ENCODE results near the gene COLEC12. TPM values are rescaled to one million over a fixed set of nuclear protein-coding genes. Genes with fewer than 3 reads are reported as not detected.

COLEC12 gene
- total RNA-seq, 6 experiments from 2014 or later: 0.05 to 0.21 (median 0.15) TPM; not detected in 1

DNA sequence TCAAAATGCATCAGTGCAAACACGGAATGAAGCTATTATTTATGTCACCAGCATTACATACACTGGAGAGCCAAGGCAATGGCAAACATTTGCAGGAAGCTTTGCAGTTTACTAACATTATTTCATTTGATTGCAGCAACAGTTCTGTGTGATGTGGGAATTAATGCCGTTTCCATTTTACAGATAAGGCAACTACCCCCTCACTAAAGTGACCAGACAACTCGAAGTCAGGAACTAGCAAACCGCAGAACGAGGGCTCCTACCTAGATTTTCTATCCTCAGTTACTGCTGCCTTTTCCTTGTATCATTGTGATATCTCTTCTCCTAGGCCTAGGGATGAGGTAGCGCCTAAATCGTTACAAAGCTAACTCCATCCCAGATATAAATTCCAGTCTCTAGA is 85.5 kb downstream of the COLEC12 start:
- H3K27me3 Mint-ChIP-seq (ENCODE audit: insufficient read depth): peaks cover 3% of the 10 kb centered on the region; the same call in 1 of the 2 replicates
- H3K36me3 Mint-ChIP-seq (ENCODE audit: low read depth): 0 out of 2 replicates have a peak, but pooled peaks cover 4% of the 10 kb centered on the region
- no peaks in the 10 kb centered on the region for H3K9me3 Mint-ChIP-seq
- peak overlapping the region; percentile 95 for H3K27ac Mint-ChIP-seq
- no peak for DNase-seq
- peak overlapping the region; percentile 79 for H3K4me3 Mint-ChIP-seq
- TF ChIP-seq, protein P1, sequence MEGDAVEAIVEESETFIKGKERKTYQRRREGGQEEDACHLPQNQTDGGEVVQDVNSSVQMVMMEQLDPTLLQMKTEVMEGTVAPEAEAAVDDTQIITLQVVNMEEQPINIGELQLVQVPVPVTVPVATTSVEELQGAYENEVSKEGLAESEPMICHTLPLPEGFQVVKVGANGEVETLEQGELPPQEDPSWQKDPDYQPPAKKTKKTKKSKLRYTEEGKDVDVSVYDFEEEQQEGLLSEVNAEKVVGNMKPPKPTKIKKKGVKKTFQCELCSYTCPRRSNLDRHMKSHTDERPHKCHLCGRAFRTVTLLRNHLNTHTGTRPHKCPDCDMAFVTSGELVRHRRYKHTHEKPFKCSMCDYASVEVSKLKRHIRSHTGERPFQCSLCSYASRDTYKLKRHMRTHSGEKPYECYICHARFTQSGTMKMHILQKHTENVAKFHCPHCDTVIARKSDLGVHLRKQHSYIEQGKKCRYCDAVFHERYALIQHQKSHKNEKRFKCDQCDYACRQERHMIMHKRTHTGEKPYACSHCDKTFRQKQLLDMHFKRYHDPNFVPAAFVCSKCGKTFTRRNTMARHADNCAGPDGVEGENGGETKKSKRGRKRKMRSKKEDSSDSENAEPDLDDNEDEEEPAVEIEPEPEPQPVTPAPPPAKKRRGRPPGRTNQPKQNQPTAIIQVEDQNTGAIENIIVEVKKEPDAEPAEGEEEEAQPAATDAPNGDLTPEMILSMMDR (IDR thresholded peaks at IDR 0.05): no peak
- H3K4me1 Mint-ChIP-seq (ENCODE audit: low read depth): peaks cover 61% of the 10 kb centered on the region

DNA sequence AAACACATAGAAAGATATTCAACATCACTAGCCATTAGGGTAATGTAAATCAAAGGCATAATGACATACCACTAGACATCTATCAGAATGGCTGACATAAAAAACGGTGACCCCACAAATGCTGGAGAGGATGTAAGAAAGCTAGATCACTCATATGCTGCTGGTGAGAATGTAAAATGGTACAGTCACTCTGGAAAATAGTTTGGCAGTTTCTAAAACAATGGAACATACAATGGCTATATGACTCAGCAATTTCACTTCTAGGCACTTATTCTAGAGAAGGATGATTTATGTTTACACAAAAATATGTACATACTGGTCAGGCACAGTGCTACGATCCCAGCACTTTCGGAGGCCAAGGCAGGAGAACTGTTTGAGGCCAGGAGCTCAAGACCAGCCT is 87.3 kb downstream of the COLEC12 start:
- H3K4me3 Mint-ChIP-seq: no peak overlapping the region
- peaks cover 55% of the 10 kb centered on the region for H3K4me1 Mint-ChIP-seq (ENCODE audit: low read depth)
- TF ChIP-seq, protein P1 (IDR thresholded peaks at IDR 0.05): no peak
- H3K27me3 Mint-ChIP-seq (ENCODE audit: insufficient read depth): peaks cover 3% of the 10 kb centered on the region; the same call in 1 of the 2 replicates
- H3K9me3 Mint-ChIP-seq: no peaks in the 10 kb centered on the region
- DNase-seq: no peak
- peak overlapping the region; percentile 9; the same call in 1 of the 2 replicates for H3K27ac Mint-ChIP-seq
- 0 out of 2 replicates have a peak, but pooled peaks cover 4% of the 10 kb centered on the region for H3K36me3 Mint-ChIP-seq (ENCODE audit: low read depth)

GRCh38 chr18:410047-410455 is 90.5 kb downstream of the COLEC12 start:
- Mint-ChIP-seq H3K27me3 (ENCODE audit: insufficient read depth) (peaks cover 8% of the 10 kb centered on the region), H3K4me1 (ENCODE audit: low read depth) (peaks cover 33% of the 10 kb centered on the region), H3K9me3 (peaks cover 14% of the 10 kb centered on the region), H3K36me3 (ENCODE audit: low read depth) (peaks cover 17% of the 10 kb centered on the region), H3K27ac (no peak overlapping the region), H3K4me3 (no peak overlapping the region)
- TF ChIP-seq, protein P1 (IDR thresholded peaks at IDR 0.05): no peak
- DNase-seq: no peak

DNA sequence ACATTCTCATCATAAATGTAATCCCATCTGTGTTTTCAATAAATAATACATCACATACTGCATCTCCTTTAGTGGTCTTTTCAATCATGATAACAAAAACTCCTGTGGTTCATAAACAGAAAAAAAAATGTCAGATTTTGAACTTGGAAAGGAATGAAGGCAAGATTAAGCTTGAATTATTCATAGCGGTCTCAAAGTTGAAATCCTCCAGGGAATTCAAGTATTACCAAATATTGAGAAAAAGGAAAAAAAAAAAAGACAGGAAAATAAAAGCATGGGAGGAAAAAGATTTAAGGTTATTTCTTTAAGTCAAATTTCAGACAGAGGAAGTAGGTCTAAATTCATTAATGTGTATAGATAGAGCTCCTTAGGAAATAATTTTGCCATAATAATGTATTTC is 92.1 kb downstream of the COLEC12 start:
- TF ChIP-seq, protein P1 (IDR thresholded peaks at IDR 0.05): no peak
- H3K36me3 Mint-ChIP-seq (ENCODE audit: low read depth): peaks cover 24% of the 10 kb centered on the region
- no peak overlapping the region for H3K27ac Mint-ChIP-seq
- H3K4me1 Mint-ChIP-seq (ENCODE audit: low read depth): peaks cover 20% of the 10 kb centered on the region
- peaks cover 25% of the 10 kb centered on the region for H3K9me3 Mint-ChIP-seq
- H3K27me3 Mint-ChIP-seq (ENCODE audit: insufficient read depth): peaks cover 11% of the 10 kb centered on the region
- no peak overlapping the region for H3K4me3 Mint-ChIP-seq
- no peak for DNase-seq

- no peak overlapping the region for H3K27ac Mint-ChIP-seq
- peaks cover 14% of the 10 kb centered on the region for H3K4me1 Mint-ChIP-seq (ENCODE audit: low read depth)
- no peak for DNase-seq
- H3K9me3 Mint-ChIP-seq: peaks cover 25% of the 10 kb centered on the region
- H3K4me3 Mint-ChIP-seq: no peak overlapping the region
- H3K36me3 Mint-ChIP-seq (ENCODE audit: low read depth): peaks cover 21% of the 10 kb centered on the region
- H3K27me3 Mint-ChIP-seq (ENCODE audit: insufficient read depth): peaks cover 11% of the 10 kb centered on the region
- TF ChIP-seq, protein P1 (IDR thresholded peaks at IDR 0.05): no peak
These were observed 92.8 kb downstream of the COLEC12 start for GRCh38 chr18:407626-408224.
